AG09309 (cell line): Measurements from ENCODE around the gene MMP24.

Source experiments
- DNase-seq: peaks from one replicate; pipeline ENCODE4 v3.0.0-alpha.2; 2010; ENCODE audit warnings: low read depth
- H3K4me3 ChIP-seq: 2 replicates; pipeline ENCODE4 v1.5.1; 2011; ENCODE audit warnings: mild to moderate bottlenecking, low read depth, low read length, moderate library complexity; ENCODE audit not compliant: control insufficient read depth
- TF ChIP-seq, protein P1 (sequence below): IDR thresholded peaks from 2 replicates; pipeline ENCODE4 v1.5.1; 2011; ENCODE audit warnings: mild to moderate bottlenecking, low read depth, low read length, inconsistent platforms; ENCODE audit not compliant: insufficient read depth, control insufficient read depth; ENCODE audit errors: missing control alignments

The MMP24 gene

DNA sequence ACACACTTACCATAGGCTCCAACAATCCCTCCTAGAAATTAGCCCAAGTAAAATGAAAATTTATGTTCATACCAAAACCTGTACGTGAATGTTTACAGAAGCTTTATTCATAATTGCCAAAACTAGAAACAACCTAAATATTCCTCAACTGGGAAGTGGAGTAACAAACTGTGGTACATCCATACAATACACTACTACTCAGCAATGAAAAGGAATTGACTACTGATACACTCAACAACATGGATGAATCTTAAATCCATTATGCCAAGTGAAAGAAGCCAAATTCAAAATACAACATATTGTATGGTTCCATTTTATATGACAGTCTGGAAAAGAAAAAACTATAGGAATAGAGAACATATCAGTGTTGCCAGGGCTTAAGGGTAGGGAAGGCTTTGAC is 19.7 kb upstream of the MMP24 start:
- no peak for DNase-seq

DNA sequence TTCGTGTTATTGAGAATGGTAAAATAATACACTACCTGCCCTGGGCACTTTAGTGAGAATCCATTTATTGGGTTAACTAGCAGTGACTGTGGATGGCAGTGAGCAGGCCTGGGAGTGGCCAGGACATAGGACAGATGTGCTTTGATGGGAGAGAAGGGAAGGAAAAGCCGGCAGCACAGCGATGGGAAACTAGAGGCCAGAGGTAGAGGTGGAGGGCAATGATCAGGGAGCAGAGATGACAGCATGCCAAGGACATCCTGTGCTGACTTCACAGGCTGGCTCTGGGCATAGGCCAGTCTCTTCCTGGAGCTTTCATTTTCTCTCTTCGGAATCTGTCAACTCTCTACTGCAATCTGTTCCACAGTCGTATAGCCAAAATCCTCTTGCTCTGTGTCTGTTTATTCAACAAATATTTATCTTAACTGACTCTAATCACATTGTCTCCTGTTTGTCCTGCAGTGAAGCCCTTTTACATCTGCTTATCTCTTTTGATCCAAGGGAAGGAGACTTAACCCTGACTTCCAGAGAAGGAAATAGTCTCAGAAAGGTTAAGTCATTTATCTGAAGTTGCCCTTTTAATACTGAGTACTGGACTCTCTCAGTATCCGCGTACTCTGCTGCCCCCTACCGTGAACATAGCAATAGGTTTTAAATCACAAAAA is 18.4 kb upstream of the MMP24 start:
- TF ChIP-seq, protein P1, sequence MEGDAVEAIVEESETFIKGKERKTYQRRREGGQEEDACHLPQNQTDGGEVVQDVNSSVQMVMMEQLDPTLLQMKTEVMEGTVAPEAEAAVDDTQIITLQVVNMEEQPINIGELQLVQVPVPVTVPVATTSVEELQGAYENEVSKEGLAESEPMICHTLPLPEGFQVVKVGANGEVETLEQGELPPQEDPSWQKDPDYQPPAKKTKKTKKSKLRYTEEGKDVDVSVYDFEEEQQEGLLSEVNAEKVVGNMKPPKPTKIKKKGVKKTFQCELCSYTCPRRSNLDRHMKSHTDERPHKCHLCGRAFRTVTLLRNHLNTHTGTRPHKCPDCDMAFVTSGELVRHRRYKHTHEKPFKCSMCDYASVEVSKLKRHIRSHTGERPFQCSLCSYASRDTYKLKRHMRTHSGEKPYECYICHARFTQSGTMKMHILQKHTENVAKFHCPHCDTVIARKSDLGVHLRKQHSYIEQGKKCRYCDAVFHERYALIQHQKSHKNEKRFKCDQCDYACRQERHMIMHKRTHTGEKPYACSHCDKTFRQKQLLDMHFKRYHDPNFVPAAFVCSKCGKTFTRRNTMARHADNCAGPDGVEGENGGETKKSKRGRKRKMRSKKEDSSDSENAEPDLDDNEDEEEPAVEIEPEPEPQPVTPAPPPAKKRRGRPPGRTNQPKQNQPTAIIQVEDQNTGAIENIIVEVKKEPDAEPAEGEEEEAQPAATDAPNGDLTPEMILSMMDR: peak; percentile 73
- no peak overlapping the region for H3K4me3 ChIP-seq

More for the DNA sequence above, 19.7 kb upstream of the MMP24 start:
- TF ChIP-seq, protein P1: no peak
- no peak overlapping the region for H3K4me3 ChIP-seq

DNA sequence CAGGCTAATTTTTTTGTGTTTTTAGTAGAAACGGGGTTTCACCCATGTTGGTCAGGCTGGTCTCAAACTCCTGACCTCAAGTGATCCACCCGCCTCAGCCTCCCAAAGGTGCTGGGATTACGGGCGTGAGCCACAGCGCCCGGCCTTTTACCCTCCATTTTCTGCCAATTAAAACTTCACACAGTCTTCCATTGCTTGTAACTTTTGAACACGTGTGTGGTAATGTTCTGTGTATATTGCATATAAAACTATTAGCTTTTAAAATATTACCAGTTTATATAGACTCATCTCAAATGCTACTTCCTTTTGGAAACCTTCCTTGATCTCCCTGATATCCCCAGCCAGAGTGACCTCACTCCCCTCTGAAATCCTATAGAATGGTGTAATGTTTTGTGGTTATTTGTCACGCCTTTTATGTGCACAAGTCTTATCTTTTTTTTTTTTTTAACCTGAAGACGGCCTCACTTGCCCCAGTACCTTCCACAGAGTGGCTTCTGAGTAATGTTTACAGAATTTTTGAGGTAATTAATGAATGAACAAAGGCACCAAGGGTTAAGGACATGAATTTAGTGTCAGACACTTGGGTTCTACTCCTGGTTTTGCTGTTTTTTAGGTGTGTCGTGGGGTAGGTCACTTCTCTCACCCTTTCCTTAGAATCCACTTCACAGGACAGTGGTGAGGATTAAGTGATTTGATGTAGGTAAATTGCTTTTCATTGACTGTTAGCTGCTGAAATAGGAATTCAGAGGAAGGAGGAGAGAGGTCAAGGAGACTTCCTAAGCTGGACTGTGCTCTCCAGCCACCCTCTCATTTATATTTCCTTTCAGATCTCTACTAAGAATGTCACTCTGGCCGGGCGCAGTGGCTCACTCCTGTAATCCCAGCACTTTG is 11.2 kb upstream of the MMP24 start:
- TF ChIP-seq, protein P1: no peak
- no peak overlapping the region for H3K4me3 ChIP-seq
- no peak for DNase-seq

More for the DNA sequence above, 18.4 kb upstream of the MMP24 start:
- peak; percentile 31 for DNase-seq

DNA sequence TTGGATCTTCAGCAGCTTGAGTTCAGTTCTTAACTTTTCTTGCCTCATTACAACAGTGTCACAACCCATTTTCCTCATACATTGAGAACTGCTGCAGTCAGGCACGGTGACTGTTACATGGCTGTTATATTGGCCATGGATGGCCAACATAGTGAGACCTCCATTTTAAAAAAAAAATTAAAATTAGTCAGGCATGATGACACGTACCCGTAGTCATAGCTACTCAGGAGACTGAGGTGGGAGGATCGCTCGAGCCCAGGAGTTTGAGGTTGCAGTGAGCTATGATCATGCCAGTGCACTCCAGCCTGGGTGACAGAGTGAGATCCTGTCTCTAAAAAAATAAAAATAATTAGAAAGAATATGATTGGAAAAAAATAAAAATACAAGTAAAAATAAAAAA is 9.9 kb upstream of the MMP24 start:
- TF ChIP-seq, protein P1: no peak
- no peak overlapping the region for H3K4me3 ChIP-seq
- no peak for DNase-seq

DNA sequence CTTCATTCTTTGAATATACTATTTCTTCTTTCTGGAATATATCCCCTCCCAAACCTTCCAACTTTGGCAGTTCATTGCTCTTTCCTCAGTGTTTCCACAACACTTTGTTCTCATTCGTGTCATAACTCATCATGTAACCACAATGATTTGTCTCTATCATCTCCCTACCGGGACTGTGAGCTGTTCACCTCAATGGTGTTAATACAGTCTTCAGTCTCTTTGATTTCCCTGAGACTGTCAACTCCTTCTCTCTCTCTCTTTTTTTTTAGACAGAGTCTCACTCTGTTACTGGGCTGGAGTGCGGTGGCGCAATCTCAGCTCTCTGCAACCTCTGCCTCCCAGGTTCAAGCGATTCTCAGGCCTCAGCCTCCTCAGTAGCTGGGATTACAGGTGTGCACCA is 2.5 kb upstream of the MMP24 start:
- DNase-seq: no peak
- no peak overlapping the region for H3K4me3 ChIP-seq
- TF ChIP-seq, protein P1: no peak

DNA sequence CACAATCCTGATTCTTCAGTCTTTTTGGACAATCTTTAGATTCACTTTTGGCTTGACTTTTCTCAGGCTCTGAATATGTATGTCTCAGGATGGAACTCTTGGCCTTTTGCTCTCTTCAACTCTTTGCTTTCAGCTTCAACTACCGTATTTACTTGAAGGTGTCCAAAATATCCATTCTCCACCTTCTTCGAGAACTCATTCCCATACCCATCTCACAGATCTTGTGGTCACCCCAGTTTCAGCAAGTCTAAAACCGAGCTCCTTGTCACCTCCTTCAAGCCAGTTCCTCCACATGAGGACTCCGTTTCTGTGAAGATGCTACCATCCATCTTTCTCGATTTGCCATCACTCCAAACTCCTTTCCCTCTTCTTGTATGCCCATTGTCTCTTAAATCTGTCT is 2.0 kb upstream of the MMP24 start:
- H3K4me3 ChIP-seq: no peak overlapping the region
- TF ChIP-seq, protein P1: no peak
- no peak for DNase-seq
